GM19025 (cell line): ENCODE data around the gene KRT15.
"Not testable (repeated sequence)": the region's sequence is repeated elsewhere in the genome, so short reads cannot be mapped to it uniquely, and the experiment has no call there.

Source experiments
- ATAC-seq: cut with Tn5 transposase; IDR thresholded peaks from one replicate; pipeline ENCODE4 v1.9.1; 2021; ENCODE audit warnings: mild to moderate bottlenecking, low read depth, moderate library complexity; ENCODE audit not compliant: unreplicated experiment

The KRT15 gene

DNA sequence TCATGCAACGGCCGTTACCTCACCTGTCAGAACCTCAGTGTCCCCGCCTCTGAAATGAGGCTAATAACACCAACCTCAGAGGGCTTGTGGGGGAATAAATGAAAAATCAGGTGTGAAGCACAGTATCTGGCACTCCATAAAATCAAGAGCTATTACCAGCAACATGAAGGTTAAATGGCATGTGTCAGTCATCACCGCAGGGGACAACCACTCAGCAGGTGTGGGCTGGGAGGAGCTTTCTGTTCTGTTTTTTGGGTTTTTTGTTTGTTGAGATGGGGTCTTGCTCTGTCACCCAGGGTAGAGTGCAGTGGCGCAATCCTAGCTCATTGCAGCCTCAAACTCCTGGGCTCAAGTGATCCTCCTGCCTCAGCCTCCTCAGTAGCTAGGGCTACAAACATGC is 26.2 kb upstream of the KRT15 start:
- ATAC-seq = no peak

GRCh38 chr17:41544491-41544892 is 25.8 kb upstream of the KRT15 start:
- ATAC-seq = no peak

GRCh38 chr17:41542786-41543185 is 24.1 kb upstream of the KRT15 start:
- not testable (repeated sequence) for ATAC-seq

DNA sequence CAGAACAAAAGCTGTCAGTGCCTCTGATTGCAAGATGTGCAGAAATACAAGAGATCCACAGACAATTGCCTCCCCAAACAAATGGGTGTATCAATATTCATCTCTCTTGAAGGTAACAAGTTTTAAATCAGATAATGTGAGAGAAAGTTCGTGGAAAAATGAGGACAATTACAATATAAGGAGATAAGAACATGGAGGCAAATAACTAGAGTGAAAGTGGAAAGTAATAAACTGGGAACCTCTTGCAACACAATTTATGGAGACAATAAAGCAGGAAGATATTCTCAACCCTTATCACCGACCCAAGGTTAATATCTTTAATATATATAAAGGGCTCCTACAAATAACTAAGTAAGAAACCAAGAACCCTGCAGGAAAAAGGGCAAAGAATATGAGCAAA is 23.7 kb upstream of the KRT15 start:
- ATAC-seq = no peak

GRCh38 chr17:41540921-41541625 is 22.4 kb upstream of the KRT15 start:
- no peak for ATAC-seq

DNA sequence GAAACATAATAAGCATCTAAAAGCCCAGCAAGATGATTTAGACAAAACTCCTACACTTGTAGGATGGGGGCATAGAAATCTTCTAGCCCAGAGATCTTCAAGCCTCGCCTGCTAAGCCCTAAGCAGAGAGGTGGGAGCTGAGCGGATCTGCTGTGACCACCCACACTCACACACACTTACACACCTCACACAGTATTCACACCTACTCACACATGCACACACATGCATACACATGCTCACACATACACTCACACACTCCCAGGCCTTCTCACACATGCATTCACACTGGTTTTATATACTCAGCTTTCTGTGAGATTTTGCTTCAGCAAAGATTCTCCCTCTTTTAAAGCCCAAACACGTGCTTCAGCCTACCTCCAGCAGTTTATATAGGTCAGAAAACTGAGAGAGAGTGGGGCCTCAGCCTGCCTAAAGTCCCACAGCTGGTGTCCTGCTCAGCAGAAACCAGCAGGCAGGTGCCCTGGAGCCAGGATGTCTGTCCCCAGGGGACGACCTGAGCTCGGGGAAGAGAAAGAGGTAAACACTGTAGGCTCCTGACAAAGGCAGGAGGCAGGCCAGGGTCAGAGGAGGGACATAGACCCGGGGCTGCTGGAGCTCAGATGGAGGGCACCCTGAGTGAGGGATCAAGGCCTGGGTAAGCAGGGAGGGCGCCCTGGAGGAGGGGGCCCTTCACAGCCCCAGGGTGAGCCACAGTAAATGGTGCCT is 21.4 kb upstream of the KRT15 start:
- ATAC-seq = no peak

DNA sequence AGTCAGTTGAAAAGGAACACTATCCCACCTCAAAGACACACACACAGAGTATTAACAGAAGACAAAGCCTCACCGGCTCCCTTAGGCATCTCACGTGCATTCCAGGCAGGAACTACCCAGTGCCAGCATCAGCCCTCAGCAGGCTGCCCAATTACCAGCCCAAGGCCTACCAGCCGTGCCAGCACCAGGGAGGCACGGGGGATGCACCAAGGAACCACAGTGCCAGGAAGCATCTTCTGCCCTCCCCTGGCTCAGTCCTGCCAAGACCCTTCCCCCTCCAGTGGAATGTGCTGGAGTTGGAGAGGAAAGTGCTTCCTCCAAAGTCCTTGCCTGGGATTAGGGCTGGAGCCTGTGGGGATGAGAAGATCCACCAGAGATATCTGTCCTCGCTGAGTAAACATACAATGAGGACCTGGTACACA is 20.4 kb upstream of the KRT15 start:
- no peak for ATAC-seq

DNA sequence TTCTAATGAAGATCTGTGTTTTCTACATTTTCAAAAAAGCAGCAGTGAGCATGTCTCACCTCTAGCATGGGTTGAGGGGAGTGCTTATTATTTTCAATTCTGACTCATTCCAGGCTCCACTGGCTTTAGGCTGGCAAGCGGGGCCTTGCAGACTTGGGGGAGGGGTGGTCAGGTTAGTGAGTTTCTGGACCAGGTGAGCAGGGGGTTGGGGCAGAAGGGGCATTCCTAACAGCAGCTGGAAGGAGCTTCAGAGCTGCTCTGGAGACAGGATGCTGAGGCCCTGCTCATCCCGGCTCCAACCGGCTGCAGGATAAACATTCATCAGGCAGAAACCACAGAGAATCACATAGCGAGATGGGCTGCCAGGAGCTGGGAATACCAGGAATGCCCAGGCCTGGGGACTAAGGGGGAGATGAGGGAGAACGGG is 19.9 kb upstream of the KRT15 start:
- no peak for ATAC-seq

GRCh38 chr17:41537990-41538389 is 19.3 kb upstream of the KRT15 start:
- no peak for ATAC-seq

DNA sequence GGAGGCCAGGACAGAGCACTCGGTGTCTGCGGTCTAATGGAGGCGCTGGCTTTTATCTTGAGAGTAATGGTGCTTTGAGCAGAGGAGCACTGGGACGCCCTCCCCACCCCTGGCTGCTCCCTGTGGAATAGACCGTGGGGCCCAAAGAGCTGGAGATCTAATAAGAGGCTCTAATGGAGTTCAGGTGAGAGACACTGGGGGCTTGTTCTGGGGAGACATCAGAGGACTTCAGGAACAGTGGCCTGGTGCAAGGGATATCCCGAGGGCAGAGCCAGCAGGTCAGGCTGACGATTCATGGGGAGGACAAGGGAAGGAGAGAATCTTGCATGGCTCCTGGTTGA is 18.9 kb upstream of the KRT15 start:
- ATAC-seq = no peak

DNA sequence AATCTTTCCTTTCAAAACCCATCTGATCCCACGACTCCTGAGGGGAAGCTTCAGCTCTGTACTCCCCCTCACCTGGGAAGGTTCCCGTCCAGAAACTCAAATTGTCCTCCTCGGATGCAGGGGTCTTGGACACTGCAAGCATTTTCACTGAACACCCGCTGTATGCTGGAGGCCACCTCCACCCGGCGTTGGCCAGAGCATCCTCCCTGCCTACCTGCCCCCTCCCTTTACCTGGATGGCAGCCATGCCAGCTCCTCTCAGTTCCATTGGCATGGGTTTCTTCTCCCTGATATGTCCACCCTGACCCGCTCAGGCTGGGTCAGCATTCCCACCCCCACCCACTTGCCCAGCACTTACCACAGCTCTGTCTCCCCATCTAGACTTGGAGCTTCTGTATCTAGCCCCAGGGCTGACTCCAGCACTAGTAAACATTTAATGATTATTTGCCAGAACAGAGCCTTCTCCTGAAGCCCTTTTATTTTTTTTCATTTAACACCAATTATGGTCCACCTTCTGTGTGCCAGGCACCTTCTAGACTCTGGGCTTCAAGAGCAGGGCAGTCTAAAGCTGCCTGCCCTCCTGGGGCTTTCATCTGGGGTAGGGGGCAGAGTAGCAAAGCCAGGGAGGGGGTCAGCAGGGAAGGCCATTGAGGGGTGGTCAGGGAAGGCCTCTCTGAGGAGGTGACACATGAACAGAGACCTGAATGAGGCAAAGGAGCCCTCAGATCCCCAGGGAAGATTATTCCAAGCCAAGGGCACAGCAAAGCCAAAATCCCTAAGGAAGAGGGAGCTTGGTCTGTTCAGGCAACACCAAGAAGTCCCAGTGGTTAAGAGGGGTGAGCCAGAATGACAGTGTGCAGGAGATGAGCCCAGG is 18.3 kb upstream of the KRT15 start:
- ATAC-seq = no peak

DNA sequence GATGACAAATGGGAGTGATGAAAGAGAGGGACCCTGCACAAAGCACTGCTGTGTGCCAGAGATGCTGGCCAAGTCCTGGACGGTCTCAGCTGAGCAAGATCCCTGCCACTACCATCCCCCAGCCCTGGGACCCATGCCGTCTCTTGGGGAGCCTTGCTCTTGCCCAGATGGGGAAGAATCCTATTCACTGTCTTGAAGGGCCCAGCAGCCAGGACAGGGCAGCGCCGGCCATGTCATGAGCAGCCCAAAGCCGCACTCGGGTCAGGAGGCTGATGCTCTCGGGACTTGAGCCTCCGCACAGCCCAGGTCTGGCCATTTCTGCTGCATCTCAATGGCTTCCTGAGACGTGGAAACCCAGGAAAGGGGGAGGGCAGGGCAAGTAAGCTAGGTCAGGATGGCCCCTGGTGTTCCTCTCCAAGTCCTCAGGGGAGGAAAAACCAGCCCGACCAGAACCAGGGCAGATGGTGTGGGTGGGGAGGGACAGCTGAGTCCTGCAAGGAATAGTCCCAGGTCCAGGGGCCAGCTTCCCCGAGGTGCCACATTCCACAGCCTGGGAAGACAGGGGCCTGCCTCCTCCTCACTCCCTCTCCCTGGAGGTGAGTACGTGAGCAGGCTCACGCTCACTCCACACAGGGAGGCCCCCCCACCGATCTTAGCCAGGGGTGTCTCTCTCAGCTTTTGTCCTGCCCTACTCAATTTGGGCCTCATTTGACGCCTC is 17.2 kb upstream of the KRT15 start:
- no peak for ATAC-seq

DNA sequence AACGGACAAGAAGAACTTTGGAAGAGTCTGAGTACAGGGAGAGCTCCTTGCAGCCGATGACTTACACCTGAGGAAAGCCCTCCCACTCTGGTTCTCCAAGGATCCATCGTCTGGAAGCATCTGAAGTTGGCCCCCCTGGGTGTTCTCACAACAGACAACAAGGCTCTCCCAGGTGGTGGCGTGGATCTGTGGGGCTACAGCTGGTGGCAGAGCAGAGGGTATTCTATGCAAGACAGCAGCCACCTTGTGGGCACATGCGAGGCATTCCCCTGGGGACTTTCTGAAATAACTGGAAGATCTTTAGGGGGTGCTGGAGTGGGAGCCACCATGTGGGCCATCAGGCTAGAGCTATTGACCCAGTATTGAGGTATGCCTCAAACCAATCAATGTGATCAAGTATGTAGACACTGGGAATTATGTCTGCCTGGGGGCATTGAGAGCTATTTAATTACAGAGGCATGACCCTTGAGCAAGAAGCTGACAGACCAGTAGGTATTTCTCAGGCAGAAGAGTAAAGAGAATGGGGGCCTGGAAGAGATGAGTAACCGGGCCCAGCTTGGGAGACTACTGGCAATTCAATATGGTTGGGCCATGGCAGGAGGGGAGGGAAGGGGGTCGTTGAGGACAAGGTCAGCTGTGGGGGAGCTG is 16.3 kb upstream of the KRT15 start:
- no peak for ATAC-seq

- no peak for ATAC-seq
Measured at GRCh38 chr17:41533613-41534012, 14.9 kb upstream of the KRT15 start.

DNA sequence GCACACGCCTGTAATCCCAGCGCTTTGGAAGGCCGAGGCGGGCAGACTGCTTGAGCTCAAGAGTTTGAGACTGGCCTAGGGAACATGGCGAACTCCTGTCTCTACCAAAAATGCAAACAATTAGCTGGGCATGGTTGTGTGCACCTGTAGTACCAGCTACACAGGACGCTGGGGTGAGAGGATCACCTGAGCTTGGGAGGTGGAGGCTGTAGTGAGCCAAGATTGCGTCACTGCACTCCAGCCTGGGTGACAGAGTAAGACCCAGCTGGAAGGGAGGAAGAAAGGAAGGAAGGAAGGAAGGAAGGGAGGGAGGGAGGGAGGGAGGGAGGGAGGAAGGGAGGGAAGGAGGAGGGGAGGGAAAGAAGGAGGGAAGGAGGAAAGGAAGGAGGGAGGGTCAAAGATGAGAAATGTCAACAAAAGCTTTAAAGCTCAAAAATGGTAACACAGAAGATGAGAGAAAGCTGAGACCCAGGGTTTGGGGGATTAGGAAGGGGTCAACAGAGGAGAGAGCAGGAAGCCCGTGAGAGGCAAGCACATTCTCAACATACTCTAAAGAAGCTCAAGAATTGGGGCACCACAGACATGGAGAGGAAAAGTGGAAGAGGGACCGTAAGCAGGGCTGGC is 14.4 kb upstream of the KRT15 start:
- no peak for ATAC-seq

- no peak for ATAC-seq
Measured at GRCh38 chr17:41531993-41532392, 13.3 kb upstream of the KRT15 start.

GRCh38 chr17:41530062-41531048 is 11.7 kb upstream of the KRT15 start:
- no peak for ATAC-seq

- no peak for ATAC-seq
Measured at GRCh38 chr17:41529491-41529915, 10.8 kb upstream of the KRT15 start.

DNA sequence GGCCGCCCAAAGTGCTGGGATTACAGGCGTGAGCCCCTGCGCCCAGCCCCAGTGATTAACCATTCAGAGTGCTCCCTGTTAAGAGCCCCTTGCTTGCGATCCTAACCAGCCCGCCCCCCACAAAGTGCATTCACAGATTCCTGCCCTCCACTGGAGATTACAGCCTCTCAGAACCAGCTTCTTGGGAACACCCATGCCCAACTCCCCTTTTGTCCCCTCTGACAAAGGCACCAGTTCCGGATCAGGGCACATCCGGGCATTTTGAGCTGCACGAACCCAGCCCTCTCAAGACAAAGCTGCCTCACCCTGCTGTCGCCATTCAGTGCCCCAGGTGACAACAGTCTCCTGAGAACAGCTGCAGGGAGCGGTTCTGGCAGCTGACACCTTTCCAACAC is 10.3 kb upstream of the KRT15 start:
- no peak for ATAC-seq
